ENCODE results near the gene ATG7.
"Not testable (repeated sequence)": the region's sequence is repeated elsewhere in the genome, so short reads cannot be mapped to it uniquely, and the experiment has no call there.

ATG7 gene

GRCh38 chr3:11385891-11386290 is 113.7 kb downstream of the ATG7 start:
- no peak for DNase-seq (ENCODE audit: low read depth in 3 of 3)

- DNase-seq (ENCODE audit: low read depth in 3 of 3), result no peak
Observed at GRCh38 chr3:11386465-11387113, 114.4 kb downstream of the ATG7 start.

GRCh38 chr3:11389386-11390268 is 117.4 kb downstream of the ATG7 start:
- DNase-seq (ENCODE audit: low read depth in 3 of 3), result no peak

- no peak for DNase-seq (ENCODE audit: low read depth in 3 of 3)
Observed at GRCh38 chr3:11390411-11391131, 118.4 kb downstream of the ATG7 start.

- no peak for DNase-seq (ENCODE audit: low read depth in 3 of 3)
Observed at GRCh38 chr3:11391174-11391879, 119.1 kb downstream of the ATG7 start.

GRCh38 chr3:11392014-11392859 is 120.0 kb downstream of the ATG7 start:
- no peak for DNase-seq (ENCODE audit: low read depth in 3 of 3)

- DNase-seq (ENCODE audit: low read depth in 3 of 3), result no peak
Observed at GRCh38 chr3:11392860-11393114, 120.6 kb downstream of the ATG7 start.

- no peak for DNase-seq (ENCODE audit: low read depth in 3 of 3)
Observed at GRCh38 chr3:11393401-11393800, 121.2 kb downstream of the ATG7 start.

GRCh38 chr3:11394392-11394791 is 122.2 kb downstream of the ATG7 start:
- DNase-seq (ENCODE audit: low read depth in 3 of 3), result no peak

GRCh38 chr3:11400213-11400612 is 128.0 kb downstream of the ATG7 start:
- no peak for DNase-seq (ENCODE audit: low read depth in 3 of 3)

GRCh38 chr3:11401434-11401833 is 129.2 kb downstream of the ATG7 start:
- DNase-seq (ENCODE audit: low read depth in 3 of 3), result no peak

GRCh38 chr3:11405323-11405722 is 133.1 kb downstream of the ATG7 start:
- no peak for DNase-seq (ENCODE audit: low read depth in 3 of 3)

- no peak for DNase-seq (ENCODE audit: low read depth in 3 of 3)
Observed at GRCh38 chr3:11407644-11408043, 135.4 kb downstream of the ATG7 start.

- not testable (repeated sequence) for DNase-seq (ENCODE audit: low read depth in 3 of 3)
Observed at GRCh38 chr3:11408324-11408859, 136.2 kb downstream of the ATG7 start.

GRCh38 chr3:11410564-11410963 is 138.4 kb downstream of the ATG7 start:
- DNase-seq (ENCODE audit: low read depth in 3 of 3), result no peak

GRCh38 chr3:11411956-11412355 is 139.8 kb downstream of the ATG7 start:
- no peak for DNase-seq (ENCODE audit: low read depth in 3 of 3)

- no peak for DNase-seq (ENCODE audit: low read depth in 3 of 3)
Observed at GRCh38 chr3:11413071-11413470, 140.9 kb downstream of the ATG7 start.

GRCh38 chr3:11415099-11415498 is 142.9 kb downstream of the ATG7 start:
- no peak for DNase-seq (ENCODE audit: low read depth in 3 of 3)

- DNase-seq (ENCODE audit: low read depth in 3 of 3), result no peak
Observed at GRCh38 chr3:11420066-11420465, 147.9 kb downstream of the ATG7 start.

GRCh38 chr3:11422291-11422690 is 150.1 kb downstream of the ATG7 start:
- no peak for DNase-seq (ENCODE audit: low read depth in 3 of 3)

GRCh38 chr3:11423868-11424267 is 151.7 kb downstream of the ATG7 start:
- DNase-seq (ENCODE audit: low read depth in 3 of 3), result no peak
